HG02678 (cell line): Measurements from ENCODE around the gene PDZK1IP1.
"Not testable (repeated sequence)": the region's sequence is repeated elsewhere in the genome, so short reads cannot be mapped to it uniquely, and the experiment has no call there.

Experiments
- ATAC-seq: cut with Tn5 transposase; IDR thresholded peaks from one replicate; pipeline ENCODE4 v1.9.1; 2021; ENCODE audit warnings: mild to moderate bottlenecking, moderate library complexity; ENCODE audit not compliant: unreplicated experiment

The PDZK1IP1 gene

GRCh38 chr1:47198214-47198613 lies 8.4 kb upstream of the PDZK1IP1 start:
- ATAC-seq = no peak

- ATAC-seq = no peak
These were observed 6.8 kb upstream of the PDZK1IP1 start for GRCh38 chr1:47196622-47197021.

- ATAC-seq = not testable (repeated sequence)
These were observed 6.1 kb upstream of the PDZK1IP1 start for GRCh38 chr1:47195981-47196380.

GRCh38 chr1:47194311-47194710 lies 4.5 kb upstream of the PDZK1IP1 start:
- no peak for ATAC-seq

- ATAC-seq = not testable (repeated sequence)
These were observed 3.7 kb upstream of the PDZK1IP1 start for GRCh38 chr1:47193496-47193895.

GRCh38 chr1:47192458-47193384 lies 2.9 kb upstream of the PDZK1IP1 start:
- ATAC-seq = no peak

- no peak for ATAC-seq
These were observed 2.2 kb upstream of the PDZK1IP1 start for GRCh38 chr1:47191940-47192457.

GRCh38 chr1:47190857-47191256 lies 1.0 kb upstream of the PDZK1IP1 start:
- ATAC-seq = no peak

- ATAC-seq = no peak
These were observed 646 bp upstream of the PDZK1IP1 start for GRCh38 chr1:47190509-47190855.

- no peak for ATAC-seq
These were observed 748 bp downstream of the PDZK1IP1 start for GRCh38 chr1:47188791-47189785.

GRCh38 chr1:47187926-47188250 lies 1.9 kb downstream of the PDZK1IP1 start:
- ATAC-seq = no peak

GRCh38 chr1:47187231-47187925 lies 2.5 kb downstream of the PDZK1IP1 start:
- no peak for ATAC-seq

GRCh38 chr1:47186267-47187185 lies 3.3 kb downstream of the PDZK1IP1 start:
- ATAC-seq = no peak

- no peak for ATAC-seq
These were observed 4.8 kb downstream of the PDZK1IP1 start for GRCh38 chr1:47184822-47185677.

GRCh38 chr1:47184090-47184821 lies 5.6 kb downstream of the PDZK1IP1 start:
- ATAC-seq = no peak

GRCh38 chr1:47183308-47184089 lies 6.3 kb downstream of the PDZK1IP1 start:
- no peak for ATAC-seq

GRCh38 chr1:47182676-47183235 lies 7.1 kb downstream of the PDZK1IP1 start:
- no peak for ATAC-seq
